Right lobe of liver (tissue), 6 donors: ENCODE measurements around the gene ALKBH3. TPM values are rescaled to one million over a fixed set of nuclear protein-coding genes. Genes with fewer than 3 reads are reported as not detected.

Experiments used
- ATAC-seq, 4 donors: fragments of 200-7000 bp; cut with Tn5 transposase; one replicate each; pipeline ENCODE4 v1.9.1; 2020; ENCODE audit warnings: mild to moderate bottlenecking in 4 of 4, moderate library complexity in 4 of 4
- DNase-seq, 3 donors: peaks; one replicate each; pipeline ENCODE4 v3.0.0-alpha.2; 2020
- H3K27ac ChIP-seq, 3 donors: fragments of 200-600 bp; one replicate each; pipeline ENCODE4 v1.8.0; 2022
- H3K27me3 ChIP-seq, 2 donors: fragments of 200-600 bp; one replicate each; pipeline ENCODE4 v1.8.0; 2022
- H3K36me3 ChIP-seq, 4 donors: fragments of 200-600 bp; sonication (generic) in 1 of 4; one replicate each; pipeline versions ENCODE4 v1.5.1 to v1.8.0; 2017 to 2022; ENCODE audit warnings: control low read depth in 1 of 4
- H3K4me1 ChIP-seq, 4 donors: fragments of 200-600 bp; sonication (generic) in 1 of 4; one replicate each; pipeline versions ENCODE4 v1.5.1 to v1.8.0; 2017 to 2022; ENCODE audit warnings: control low read depth in 1 of 4
- H3K4me3 ChIP-seq, 3 donors: fragments of 200-600 bp; one replicate each; pipeline ENCODE4 v1.8.0; 2022
- H3K9me3 ChIP-seq, 4 donors: fragments of 200-600 bp; sonication (generic) in 1 of 4; one replicate each; pipeline versions ENCODE4 v1.5.1 to v1.8.0; 2017 to 2022; ENCODE audit warnings: control low read depth in 1 of 4
- POLR2A ChIP-seq: fragments of 450-650 bp; IDR thresholded peaks from one replicate; pipeline ENCODE4 v1.6.1; 2017; ENCODE audit warnings: antibody characterized with exemption, mild to moderate bottlenecking
- WGBS: methylation state at CpG from one replicate; pipeline ENCODE4 v1.1.6; 2018; ENCODE audit warnings: low coverage, low lambda C conversion rate; ENCODE audit not compliant: insufficient coverage; ENCODE audit errors: missing lambda C conversion rate; 5-methylcytosine and 5-hydroxymethylcytosine counted together
- intact Hi-C, 2 donors: fragments of 100-400 bp; cut with DNase I; formaldehyde crosslinking; loops; one replicate each; pipeline versions ENCODE4 v1.11.2 to v1.14.1; 2022
- total RNA-seq, 6 experiments: library from RNA; depleted of rRNA in 2 of 6; stranded (reverse); fragments of >200 nt in 2 of 6; fragmentation: NEBNext Ultra II Directional in 3 of 6; extraction: Animal tissue kit (Norgen Biotek cat#: 25700) in 3 of 6; gene quantifications; one replicate each; pipeline versions ENCODE4 v1.1.0 to v1.2.4, GENCODE V29; 2016 to 2023
- TF ChIP-seq, protein P1 (sequence below), 4 donors: fragments of 200-600 bp in 3 of 4; fragments of 450-650 bp in 1 of 4; IDR thresholded peaks; one replicate each; pipeline versions ENCODE4 v1.5.1 to v1.8.0; 2016 to 2022; ENCODE audit warnings: antibody characterized with exemption in 4 of 4, mild to moderate bottlenecking in 2 of 4
- donor health status: DM: no; HTN: yes; CAD: no.
- donor health status: DM: no; HTN: no; CAD: no.
- donor health status: DM: no; HTN: no; CAD: no.
- donor health status: DM: no; HTN: yes; CAD: no.
- donor health status: DM: no; HTN: yes; CAD: no.

ALKBH3 gene
- total RNA-seq, 6 experiments from 2014 or later = 11.2 to 20.2 (median 17.0) TPM

- no peak for ATAC-seq
- Histone ChIP-seq H3K9me3 (no peaks in the 10 kb centered on the region), H3K4me1 (no peaks in the 10 kb centered on the region), H3K36me3 (no peaks in the 10 kb centered on the region), H3K27ac (no peak overlapping the region), H3K27me3 (no peaks in the 10 kb centered on the region), H3K4me3 (no peak overlapping the region)
- DNase-seq = no peak
- no peak for TF ChIP-seq POLR2A
- TF ChIP-seq, protein P1, sequence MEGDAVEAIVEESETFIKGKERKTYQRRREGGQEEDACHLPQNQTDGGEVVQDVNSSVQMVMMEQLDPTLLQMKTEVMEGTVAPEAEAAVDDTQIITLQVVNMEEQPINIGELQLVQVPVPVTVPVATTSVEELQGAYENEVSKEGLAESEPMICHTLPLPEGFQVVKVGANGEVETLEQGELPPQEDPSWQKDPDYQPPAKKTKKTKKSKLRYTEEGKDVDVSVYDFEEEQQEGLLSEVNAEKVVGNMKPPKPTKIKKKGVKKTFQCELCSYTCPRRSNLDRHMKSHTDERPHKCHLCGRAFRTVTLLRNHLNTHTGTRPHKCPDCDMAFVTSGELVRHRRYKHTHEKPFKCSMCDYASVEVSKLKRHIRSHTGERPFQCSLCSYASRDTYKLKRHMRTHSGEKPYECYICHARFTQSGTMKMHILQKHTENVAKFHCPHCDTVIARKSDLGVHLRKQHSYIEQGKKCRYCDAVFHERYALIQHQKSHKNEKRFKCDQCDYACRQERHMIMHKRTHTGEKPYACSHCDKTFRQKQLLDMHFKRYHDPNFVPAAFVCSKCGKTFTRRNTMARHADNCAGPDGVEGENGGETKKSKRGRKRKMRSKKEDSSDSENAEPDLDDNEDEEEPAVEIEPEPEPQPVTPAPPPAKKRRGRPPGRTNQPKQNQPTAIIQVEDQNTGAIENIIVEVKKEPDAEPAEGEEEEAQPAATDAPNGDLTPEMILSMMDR (IDR thresholded peaks at IDR 0.05) = no peak
- intact Hi-C loops = no loop called here
- WGBS = 73% methylated on average over 9 of the region's 12 CpGs
Observed at GRCh38 chr11:43952401-43953342, 72.0 kb downstream of the ALKBH3 start.

- Histone ChIP-seq H3K27ac (no peak overlapping the region), H3K27me3 (no peaks in the 10 kb centered on the region), H3K4me3 (no peak overlapping the region), H3K4me1 (no peaks in the 10 kb centered on the region), H3K9me3 (no peaks in the 10 kb centered on the region), H3K36me3 (no peaks in the 10 kb centered on the region)
- WGBS = 76% methylated on average over 5 of the region's 6 CpGs
- intact Hi-C loops = no loop called here
- ATAC-seq (no peak), DNase-seq (no peak)
- TF ChIP-seq POLR2A = no peak
- TF ChIP-seq, protein P1 (IDR thresholded peaks at IDR 0.05) = no peak
Observed at GRCh38 chr11:43953521-43953920, 72.9 kb downstream of the ALKBH3 start.

GRCh38 chr11:43954241-43954640 is 73.6 kb downstream of the ALKBH3 start:
- WGBS = 52% methylated on average over 5 of the region's 7 CpGs
- TF ChIP-seq, protein P1 (IDR thresholded peaks at IDR 0.05) = no peak
- TF ChIP-seq POLR2A = no peak
- Histone ChIP-seq H3K36me3 (no peaks in the 10 kb centered on the region), H3K4me3 (no peak overlapping the region), H3K4me1 (no peaks in the 10 kb centered on the region), H3K27me3 (no peaks in the 10 kb centered on the region), H3K9me3 (no peaks in the 10 kb centered on the region), H3K27ac (no peak overlapping the region)
- DNase-seq (no peak), ATAC-seq (no peak)
- intact Hi-C loops = no loop called here

DNA sequence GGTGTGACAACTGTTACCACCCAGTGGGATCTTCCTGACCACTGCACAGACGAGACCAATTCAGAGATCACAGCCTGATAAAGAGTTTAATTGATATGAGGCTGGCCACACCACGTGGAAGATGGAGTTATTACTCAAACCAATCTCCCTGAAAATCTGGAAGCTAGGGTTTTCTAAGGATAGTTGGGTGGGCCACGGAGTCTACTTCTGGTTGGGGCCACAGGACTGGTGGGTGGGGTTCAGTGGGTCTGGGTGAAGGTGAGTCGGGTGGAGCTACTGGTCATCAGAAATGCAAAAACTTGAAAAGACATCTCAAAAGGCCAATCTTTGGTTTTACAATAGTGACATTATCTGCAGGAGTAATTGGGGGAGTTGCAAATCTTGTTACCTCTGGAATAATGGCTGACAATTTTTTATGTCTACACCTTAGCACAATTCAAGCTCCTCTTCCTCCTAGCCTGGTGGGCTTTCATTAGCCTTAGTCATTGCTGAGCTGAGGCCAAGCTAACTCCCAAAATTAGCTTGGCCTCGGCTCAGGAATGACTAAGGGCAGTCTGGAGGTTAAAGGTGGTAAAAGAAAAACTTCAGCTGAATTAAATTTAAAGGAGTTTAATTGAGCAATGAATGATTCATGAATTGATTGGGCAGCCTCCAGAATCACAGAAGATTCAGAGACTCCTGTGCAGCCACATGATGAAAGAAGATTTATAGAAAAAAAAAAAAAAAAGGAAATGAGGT is 74.9 kb downstream of the ALKBH3 start:
- ATAC-seq (peak in 1 of 4 donors; percentile 58), DNase-seq (no peak)
- intact Hi-C loops = no loop called here
- no peaks in the 10 kb centered on the region for H3K9me3 ChIP-seq
- 54% methylated on average over 4 of the region's 5 CpGs for WGBS
- no peaks in the 10 kb centered on the region for H3K4me1 ChIP-seq
- no peak overlapping the region for H3K27ac ChIP-seq
- H3K36me3 ChIP-seq = no peaks in the 10 kb centered on the region
- TF ChIP-seq POLR2A = no peak
- TF ChIP-seq, protein P1 (IDR thresholded peaks at IDR 0.05) = no peak
- no peak overlapping the region for H3K4me3 ChIP-seq
- H3K27me3 ChIP-seq = no peaks in the 10 kb centered on the region
